SK-N-SH (cell line): ENCODE data around the gene BTBD9. TPM values are rescaled to one million over a fixed set of nuclear protein-coding genes. Genes with fewer than 3 reads are reported as not detected.

Experiments
- CTCF ChIA-PET: fragments of 300-600, 350-600 bp; formaldehyde crosslinking; extraction: SDS; loops from one replicate; lab custom pipeline; 2021; lab: Yijun Ruan, JAX
- POLR2A ChIA-PET: fragments of 350-600 bp; sonication (Branson Sonifier 250); formaldehyde crosslinking; extraction: SDS; loops from one replicate; lab custom pipeline; 2020; ENCODE audit warnings: antibody characterized with exemption, inconsistent platforms; lab: Yijun Ruan, JAX
- DNase-seq: peaks from one replicate; pipeline ENCODE4 v3.0.0; 2012
- H2AFZ ChIP-seq: fragments of 200-600 bp; sonication (generic); 2 replicates; pipeline ENCODE4 v1.8.1; 2016; ENCODE audit warnings: antibody characterized with exemption, mild to moderate bottlenecking, low read depth
- H3F3A ChIP-seq: fragments of 200-600 bp; sonication (generic); replicated peaks from 2 replicates; pipeline ENCODE3; 2016; ENCODE audit warnings: antibody characterized with exemption, mild to moderate bottlenecking; ENCODE audit not compliant: insufficient read depth
- H3K27ac ChIP-seq, 2 experiments: fragments of 200-500 bp in 1 of 2; fragments of 200-600 bp in 1 of 2; sonication (Bioruptor generic) in 1 of 2; sonication (generic), shearing (Covaris generic) in 1 of 2; 2 replicates each; pipeline versions ENCODE4 v1.5.1 to v1.6.1; 2014 to 2016; ENCODE audit warnings: low read depth in 2 of 2, inconsistent platforms in 1 of 2, low read length in 1 of 2, mild to moderate bottlenecking in 1 of 2, mixed read lengths in 1 of 2
- H3K27me3 ChIP-seq: fragments of 200-600 bp; sonication (generic), shearing (Covaris generic); 2 replicates; pipeline ENCODE4 v1.6.1; 2016; ENCODE audit warnings: mixed run types; ENCODE audit not compliant: insufficient read depth
- H3K36me3 ChIP-seq, 2 experiments: fragments of 200-500 bp in 1 of 2; fragments of 200-600 bp in 1 of 2; sonication (Bioruptor generic) in 1 of 2; sonication (generic) in 1 of 2; replicated peaks in 1 of 2; 2 replicates each; pipeline versions ENCODE3 to v1.5.1; 2014 to 2016; ENCODE audit warnings: low read length in 1 of 2, mild to moderate bottlenecking in 1 of 2; ENCODE audit not compliant: insufficient read depth in 2 of 2, control insufficient read depth in 1 of 2
- H3K4me1 ChIP-seq, 2 experiments: fragments of 200-500 bp in 1 of 2; fragments of 200-600 bp in 1 of 2; sonication (Bioruptor generic) in 1 of 2; sonication (generic), shearing (Covaris generic) in 1 of 2; 2 replicates each; pipeline versions ENCODE4 v1.5.1 to v1.6.1; 2014 to 2016; ENCODE audit warnings: low read depth in 1 of 2, low read length in 1 of 2, mixed run types in 1 of 2; ENCODE audit not compliant: insufficient read depth in 2 of 2, control insufficient read depth in 1 of 2
- H3K4me2 ChIP-seq: fragments of 200-600 bp; sonication (generic), shearing (Covaris generic); 2 replicates; pipeline ENCODE4 v1.6.1; 2017; ENCODE audit warnings: mixed run types
- H3K4me3 ChIP-seq, 2 experiments: fragments of 200-500 bp in 1 of 2; fragments of 200-600 bp in 1 of 2; sonication (Bioruptor generic) in 1 of 2; sonication (generic), shearing (Covaris generic) in 1 of 2; 2 replicates each; pipeline versions ENCODE4 v1.5.1 to v1.8.1; 2014 to 2016; ENCODE audit warnings: low read depth in 2 of 2, inconsistent platforms in 1 of 2, low read length in 1 of 2, mild to moderate bottlenecking in 1 of 2, mixed read lengths in 1 of 2, moderate library complexity in 1 of 2
- H3K79me2 ChIP-seq: fragments of 200-600 bp; sonication (generic); 2 replicates; pipeline ENCODE4 v1.8.1; 2017; ENCODE audit warnings: mild to moderate bottlenecking; ENCODE audit not compliant: insufficient read depth
- H3K9ac ChIP-seq: fragments of 200-600 bp; sonication (generic); 2 replicates; pipeline ENCODE4 v1.6.1; 2017; ENCODE audit warnings: mixed run types
- H3K9me2 ChIP-seq: fragments of 200-600 bp; sonication (generic); 2 replicates; pipeline ENCODE4 v1.6.1; 2017; ENCODE audit warnings: mixed run types
- H3K9me3 ChIP-seq: fragments of 200-600 bp; sonication (generic); 2 replicates; pipeline ENCODE4 v1.6.1; 2017; ENCODE audit warnings: mixed run types, mild to moderate bottlenecking, moderate library complexity
- H4K20me1 ChIP-seq: fragments of 200-600 bp; sonication (generic); 2 replicates; pipeline ENCODE4 v1.6.1; 2017; ENCODE audit warnings: mild to moderate bottlenecking, mixed run types; ENCODE audit not compliant: insufficient read depth
- CHD2 ChIP-seq: fragments of 150-350 bp; IDR thresholded peaks from 2 replicates; pipeline ENCODE4 v1.6.1; 2018; ENCODE audit warnings: low read length; ENCODE audit not compliant: partially characterized antibody
- CTCF ChIP-seq: fragments of 200-600 bp; sonication (generic); IDR thresholded peaks from 2 replicates; pipeline ENCODE4 v1.6.1; 2017; ENCODE audit warnings: antibody characterized with exemption, mild to moderate bottlenecking, moderate library complexity
- EP300 ChIP-seq, 2 experiments: IDR thresholded peaks; 2 replicates each; pipeline versions ENCODE4 v1.4.0 to v1.6.1; 2012; ENCODE audit warnings: borderline replicate concordance in 1 of 2, low read depth in 1 of 2, low read length in 1 of 2
- EZH2phosphoT487 ChIP-seq: fragments of 200-600 bp; sonication (generic); IDR thresholded peaks from 2 replicates; pipeline ENCODE4 v1.6.1; 2017; ENCODE audit warnings: low read depth, mixed run types, mild to moderate bottlenecking, antibody characterized with exemption, moderate library complexity, borderline replicate concordance
- FOXJ3 ChIP-seq: sonication (generic); formaldehyde crosslinking; IDR thresholded peaks from 2 replicates; pipeline ENCODE4 v1.5.1; 2020; ENCODE audit warnings: mild to moderate bottlenecking, missing genetic modification reagents
- FOXM1 ChIP-seq: IDR thresholded peaks from 2 replicates; pipeline ENCODE4 v1.4.0; 2012; ENCODE audit warnings: low read depth, mild to moderate bottlenecking
- IRF3 ChIP-seq: fragments of 150-350 bp; IDR thresholded peaks from 2 replicates; pipeline ENCODE4 v1.6.1; 2016; ENCODE audit warnings: mild to moderate bottlenecking, low read depth, low read length
- JUND ChIP-seq: IDR thresholded peaks from 2 replicates; pipeline ENCODE4 v1.4.0; 2012
- MXI1 ChIP-seq: IDR thresholded peaks from 2 replicates; pipeline ENCODE4 v1.6.1; 2012; ENCODE audit warnings: mild to moderate bottlenecking, low read depth, low read length, improper control_type of control experiment
- NFIC ChIP-seq: IDR thresholded peaks from 2 replicates; pipeline ENCODE4 v1.4.0; 2012; ENCODE audit warnings: borderline replicate concordance
- PBX3 ChIP-seq: IDR thresholded peaks from 2 replicates; pipeline ENCODE4; 2012
- RCOR1 ChIP-seq: fragments of 150-350 bp; IDR thresholded peaks from 2 replicates; pipeline ENCODE4 v1.6.1; 2017; ENCODE audit warnings: antibody characterized with exemption, low read length
- SMC3 ChIP-seq: IDR thresholded peaks from 2 replicates; pipeline ENCODE4 v1.6.1; 2012; ENCODE audit warnings: low read depth, low read length, improper control_type of control experiment
- TAF1 ChIP-seq: IDR thresholded peaks from 2 replicates; pipeline ENCODE4 v1.6.1; 2012; ENCODE audit warnings: low read depth, mild to moderate bottlenecking, low read length, moderate library complexity, borderline replicate concordance
- TCF12 ChIP-seq: IDR thresholded peaks from 2 replicates; pipeline ENCODE4 v1.4.0; 2012
- TEAD4 ChIP-seq: IDR thresholded peaks from 2 replicates; pipeline ENCODE4 v1.4.0; 2012; ENCODE audit warnings: mild to moderate bottlenecking, borderline replicate concordance; ENCODE audit not compliant: insufficient read depth
- USF1 ChIP-seq: IDR thresholded peaks from 2 replicates; pipeline ENCODE4 v1.4.0; 2012; ENCODE audit warnings: low read depth, borderline replicate concordance
- YY1 ChIP-seq: IDR thresholded peaks from 2 replicates; pipeline ENCODE4 v1.4.0; 2012; ENCODE audit warnings: low read depth, mild to moderate bottlenecking
- ZBTB33 ChIP-seq: IDR thresholded peaks from 2 replicates; pipeline ENCODE4 v1.4.0; 2012; ENCODE audit warnings: low read depth, borderline replicate concordance
- WGBS: methylation state at CpG from one replicate; pipeline ENCODE4 v1.1.6; 2017; ENCODE audit warnings: low lambda C conversion rate; 5-methylcytosine and 5-hydroxymethylcytosine counted together
- polyA plus RNA-seq, 3 experiments: library from polyadenylated mRNA; depleted of rRNA; stranded (reverse); fragments of >200 nt; gene quantifications; 2 replicates each; pipeline ENCODE4 v1.2.3, GENCODE V29; 2012

Gene BTBD9
- polyA plus RNA-seq, 1 of the 3 experiments (the other 2 are of a cell fraction) = 2.2 TPM

GRCh38 chr6:38161331-38161730, 478.4 kb downstream of the BTBD9 start (continued):
- TF ChIP-seq USF1 (no peak), TAF1 (no peak)

GRCh38 chr6:38160831-38161230, 478.9 kb downstream of the BTBD9 start:
- no peaks in the 10 kb centered on the region for H4K20me1 ChIP-seq
- H3K27ac ChIP-seq = no peak overlapping the region
- no peaks in the 10 kb centered on the region; a peak in 1 of 4 replicates for H3K4me1 ChIP-seq
- no peak for DNase-seq
- no peaks in the 10 kb centered on the region for H3K79me2 ChIP-seq
- ChIA-PET POLR2A (no interaction called here), CTCF (no interaction called here)
- H3K4me2 ChIP-seq = no peak overlapping the region
- H3K9me3 ChIP-seq = no peaks in the 10 kb centered on the region
- TF ChIP-seq TEAD4 (no peak), FOXJ3 (CRISPR knock-in tag) (no peak), CTCF (no peak), TAF1 (no peak), MXI1 (no peak), YY1 (no peak), IRF3 (no peak), NFIC (no peak), TCF12 (no peak), SMC3 (no peak), EP300 (IDR thresholded peaks at IDR 0.05; ENCODE audit: borderline replicate concordance in 1 of 2, low read depth in 1 of 2, low read length in 1 of 2) (no peak), FOXM1 (no peak), JUND (no peak), ZBTB33 (no peak), RCOR1 (no peak), EZH2phosphoT487 (no peak), PBX3 (no peak), CHD2 (no peak)
- H3K9ac ChIP-seq = no peak overlapping the region
- no peaks in the 10 kb centered on the region for H3F3A ChIP-seq
- no peak overlapping the region for H3K4me3 ChIP-seq
- H2AFZ ChIP-seq = no peak overlapping the region
- H3K36me3 ChIP-seq = peaks cover 0 to 4% of the 10 kb centered on the region in 2 experiments
- no peaks in the 10 kb centered on the region for H3K27me3 ChIP-seq
- H3K9me2 ChIP-seq = no peaks in the 10 kb centered on the region
- WGBS = 98% methylated on average over 25 of the region's 25 CpGs
